Activated CD4-positive, alpha-beta T cell treated with anti-CD3 and anti-CD28 coated beads, Interleukin-2, amount 10 ng/mL, durations not matched to agents 24 days and 14 days (primary cell): Measurements from ENCODE around the gene ETNK2. TPM values are rescaled to one million over a fixed set of nuclear protein-coding genes. Genes with fewer than 3 reads are reported as not detected.

Source experiments
- DNase-seq: peaks from one replicate; pipeline ENCODE4 v3.0.0; 2022
- H3K27ac Mint-ChIP-seq: one replicate; pipeline ENCODE4 v1.8.0; 2022; ENCODE audit warnings: mild to moderate bottlenecking, mixed read lengths
- H3K27me3 Mint-ChIP-seq: one replicate; pipeline ENCODE4 v1.8.0; 2022; ENCODE audit warnings: mixed read lengths
- H3K36me3 Mint-ChIP-seq: one replicate; pipeline ENCODE4 v1.8.0; 2022; ENCODE audit warnings: low read depth, mild to moderate bottlenecking, mixed read lengths
- H3K4me1 Mint-ChIP-seq: one replicate; pipeline ENCODE4 v1.8.0; 2021; ENCODE audit warnings: mixed read lengths
- H3K4me3 Mint-ChIP-seq: one replicate; pipeline ENCODE4 v1.8.0; 2022; ENCODE audit warnings: mild to moderate bottlenecking, moderate library complexity, mixed read lengths
- H3K9me3 Mint-ChIP-seq: one replicate; pipeline ENCODE4 v1.8.0; 2021; ENCODE audit warnings: mixed read lengths
- intact Hi-C: fragments of 100-400 bp; cut with micrococcal nuclease; formaldehyde crosslinking; loops from one replicate; pipeline ENCODE4 v1.15.1; 2023
- total RNA-seq: library from RNA; stranded (reverse); gene quantifications from 2 replicates; pipeline ENCODE4 v1.2.3, GENCODE V29; 2022

ETNK2 gene
- total RNA-seq, 1 donor from 2014 or later: not detected

DNA sequence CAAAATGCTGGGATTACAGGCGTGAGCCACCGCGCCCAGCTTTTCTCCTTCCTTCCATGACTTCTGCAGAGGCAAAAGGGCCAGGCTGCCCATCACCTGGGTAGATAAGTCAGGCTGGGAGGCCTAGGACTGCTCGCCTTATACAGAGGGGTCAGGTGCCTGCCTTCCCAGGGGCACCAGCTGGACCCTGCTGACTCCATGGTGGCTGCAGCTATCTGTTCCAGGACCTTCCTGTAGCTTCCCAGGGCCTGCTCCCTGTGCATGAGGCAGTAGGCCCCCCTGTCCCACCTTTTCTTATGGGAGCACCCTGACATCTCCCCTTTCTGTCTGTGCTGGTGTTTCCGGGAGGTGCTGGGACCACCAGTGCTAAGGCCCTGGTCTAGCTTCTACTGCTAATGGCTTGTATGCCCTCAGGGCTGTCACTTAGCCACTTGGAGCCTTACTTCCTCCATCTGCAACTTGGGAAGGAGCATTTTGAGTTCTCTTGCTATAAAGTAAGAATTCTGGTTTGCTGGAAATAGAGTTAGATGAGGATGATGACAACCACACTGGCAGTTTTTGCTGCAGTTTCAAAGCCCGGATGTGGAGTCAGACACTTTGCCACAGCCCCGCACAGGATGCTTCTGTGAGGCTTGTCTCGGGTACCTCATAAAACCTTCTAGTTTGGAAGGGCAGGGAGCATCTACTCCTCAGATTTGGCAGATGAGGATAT lies 64.5 kb downstream of the ETNK2 start:
- Mint-ChIP-seq H3K4me1 (no peaks in the 10 kb centered on the region), H3K36me3 (no peaks in the 10 kb centered on the region), H3K9me3 (no peaks in the 10 kb centered on the region), H3K4me3 (no peak overlapping the region), H3K27ac (no peak overlapping the region), H3K27me3 (peaks cover 2% of the 10 kb centered on the region)
- intact Hi-C loops: no loop called here
- DNase-seq: no peak

DNA sequence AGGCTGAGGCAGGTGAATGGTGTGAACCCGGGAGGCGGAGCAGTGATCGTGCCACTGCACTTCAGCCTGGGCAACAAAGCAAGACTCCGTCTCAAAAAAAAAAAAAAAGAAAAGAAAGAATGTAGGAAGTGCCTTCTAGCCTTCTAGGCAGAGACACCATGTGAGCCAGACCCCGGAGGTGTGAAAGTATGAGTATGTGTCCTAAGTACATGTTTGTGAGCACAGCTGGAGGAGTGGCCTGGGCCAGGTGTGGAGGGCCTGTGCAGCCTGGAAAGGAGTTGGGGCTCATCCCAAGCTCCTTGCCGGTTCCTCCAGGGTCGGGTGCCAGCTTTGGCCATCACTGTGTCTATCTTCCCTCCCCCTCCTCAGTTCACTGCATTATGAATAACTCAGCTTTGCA lies 66.0 kb downstream of the ETNK2 start:
- Mint-ChIP-seq H3K9me3 (no peaks in the 10 kb centered on the region), H3K27me3 (peaks cover 2% of the 10 kb centered on the region), H3K36me3 (no peaks in the 10 kb centered on the region), H3K27ac (no peak overlapping the region), H3K4me3 (no peak overlapping the region), H3K4me1 (no peaks in the 10 kb centered on the region)
- DNase-seq: no peak
- intact Hi-C loops: no loop called here

DNA sequence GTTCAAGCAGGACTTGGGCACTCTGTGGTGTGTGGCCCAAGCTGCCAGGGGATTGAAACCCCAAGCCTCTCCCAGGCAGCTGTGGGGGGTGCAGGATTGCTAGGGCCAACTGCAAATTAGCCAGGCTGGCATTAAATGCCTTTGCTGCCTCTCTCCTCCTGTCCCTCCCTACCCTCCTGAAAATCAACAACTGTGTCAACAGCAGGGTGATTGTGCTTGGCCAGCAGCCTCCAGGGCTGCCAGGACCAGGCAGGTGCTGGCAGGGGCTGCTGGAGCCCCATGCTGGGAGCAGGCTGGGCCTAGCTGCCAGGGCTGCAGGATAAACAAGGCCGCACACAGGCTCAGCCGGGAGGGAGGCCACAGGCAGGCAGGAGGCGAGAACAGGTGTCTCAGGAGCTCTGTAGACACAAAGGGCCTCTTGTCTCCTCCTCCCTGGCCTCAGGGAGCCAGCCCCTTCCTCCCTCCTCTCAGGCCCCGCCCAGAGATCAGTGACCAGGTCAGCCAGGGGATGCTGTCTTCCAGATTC lies 67.5 kb downstream of the ETNK2 start:
- Mint-ChIP-seq H3K36me3 (no peaks in the 10 kb centered on the region), H3K4me3 (no peak overlapping the region), H3K27me3 (peaks cover 2% of the 10 kb centered on the region), H3K9me3 (no peaks in the 10 kb centered on the region), H3K27ac (no peak overlapping the region), H3K4me1 (no peaks in the 10 kb centered on the region)
- no peak for DNase-seq
- intact Hi-C loops: no loop called here

DNA sequence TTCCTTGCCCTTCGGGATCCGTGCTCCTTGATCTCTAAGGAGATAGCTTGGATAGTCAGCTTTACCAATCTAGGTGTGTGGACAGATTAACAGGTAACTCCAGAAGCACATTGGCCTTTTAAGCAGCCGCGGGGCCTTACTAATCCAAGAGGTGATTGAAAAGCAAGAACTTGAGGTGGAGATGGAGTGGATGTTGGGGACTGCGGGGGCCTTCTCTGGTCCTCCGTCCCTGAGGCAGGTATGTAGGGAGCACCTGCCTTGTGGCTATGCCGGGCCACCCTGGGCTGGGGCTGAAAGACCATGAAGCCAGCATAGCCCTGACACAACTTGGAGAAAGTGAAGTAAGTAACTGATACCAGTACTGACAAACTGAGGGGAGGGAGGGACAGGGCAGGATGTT lies 68.4 kb downstream of the ETNK2 start:
- DNase-seq: no peak
- intact Hi-C loops: no loop called here
- peaks cover 5% of the 10 kb centered on the region for H3K27me3 Mint-ChIP-seq
- H3K9me3 Mint-ChIP-seq: no peaks in the 10 kb centered on the region
- no peaks in the 10 kb centered on the region for H3K4me1 Mint-ChIP-seq
- no peak overlapping the region for H3K4me3 Mint-ChIP-seq
- no peak overlapping the region for H3K27ac Mint-ChIP-seq
- no peaks in the 10 kb centered on the region for H3K36me3 Mint-ChIP-seq

DNA sequence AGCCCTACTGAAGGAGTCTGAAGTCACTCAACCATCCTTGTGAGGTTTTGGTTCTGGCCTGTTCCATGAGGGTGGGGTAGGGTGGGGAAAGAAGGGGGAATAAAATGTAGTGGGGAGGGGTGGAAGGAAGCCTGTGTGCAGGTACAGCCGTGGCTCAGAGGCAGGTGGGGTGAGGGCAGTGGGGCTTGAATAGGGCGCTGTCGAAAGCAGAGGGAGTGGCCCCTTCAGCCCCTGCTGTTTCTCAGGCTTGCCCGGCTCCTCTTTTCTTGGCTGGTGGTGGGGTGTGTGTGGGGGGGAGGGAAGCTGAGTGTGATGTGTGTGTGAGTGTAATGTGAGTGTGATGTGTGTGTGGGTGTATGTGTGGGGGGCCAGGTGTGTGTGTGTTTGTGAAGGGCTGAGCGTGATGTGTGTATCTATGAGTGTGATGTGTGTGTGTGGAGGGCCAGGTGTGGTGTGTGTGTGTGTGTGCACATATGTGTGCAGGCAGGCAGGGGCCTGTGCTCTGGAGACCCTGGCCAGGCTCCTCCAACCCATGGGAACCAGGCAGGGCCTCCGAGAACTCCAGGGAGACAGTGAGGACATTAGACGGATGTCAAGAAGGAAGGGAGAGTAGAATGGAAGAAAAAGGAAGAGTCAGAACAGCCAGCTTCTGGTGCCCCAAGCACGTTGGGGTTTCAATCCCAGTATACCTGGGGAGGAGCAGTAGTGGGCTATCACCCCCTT lies 69.9 kb downstream of the ETNK2 start:
- H3K9me3 Mint-ChIP-seq: no peaks in the 10 kb centered on the region
- no peaks in the 10 kb centered on the region for H3K36me3 Mint-ChIP-seq
- peaks cover 16% of the 10 kb centered on the region for H3K27me3 Mint-ChIP-seq
- no peak for DNase-seq
- intact Hi-C loops: no loop called here
- no peak overlapping the region for H3K27ac Mint-ChIP-seq
- H3K4me1 Mint-ChIP-seq: no peaks in the 10 kb centered on the region
- no peak overlapping the region for H3K4me3 Mint-ChIP-seq

DNA sequence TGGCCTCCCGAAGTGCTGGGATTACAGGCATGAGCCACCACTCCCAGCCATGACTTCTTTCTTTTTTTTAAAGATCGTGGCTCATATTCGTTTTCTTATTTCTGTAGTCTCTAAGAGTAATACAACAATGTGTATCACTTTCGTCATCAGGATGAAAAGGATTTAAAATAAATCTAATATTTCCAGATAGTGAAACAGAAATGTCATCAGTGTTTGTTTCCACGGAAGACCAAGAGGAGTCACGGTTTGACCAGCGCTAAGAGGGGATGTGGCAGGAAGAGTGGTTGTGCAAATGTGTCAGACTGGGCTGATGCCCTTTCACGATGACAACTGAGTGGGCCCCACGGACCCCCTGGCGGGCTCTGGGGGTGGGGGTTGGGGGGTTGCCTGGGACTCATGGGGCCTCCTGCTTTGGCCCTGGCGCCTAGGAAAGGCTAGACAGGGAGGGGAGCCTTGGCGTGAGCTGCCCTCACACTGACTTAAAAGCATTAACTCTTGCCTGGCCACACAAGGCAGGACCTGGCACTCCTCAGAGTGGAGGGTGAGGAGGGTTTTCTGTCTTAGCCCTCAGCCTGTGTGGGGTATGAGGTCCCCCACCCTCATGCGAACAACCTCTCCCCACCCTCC lies 70.6 kb downstream of the ETNK2 start:
- DNase-seq: no peak
- Mint-ChIP-seq H3K9me3 (no peaks in the 10 kb centered on the region), H3K27ac (no peak overlapping the region), H3K4me3 (no peak overlapping the region), H3K4me1 (no peaks in the 10 kb centered on the region), H3K27me3 (peaks cover 22% of the 10 kb centered on the region), H3K36me3 (no peaks in the 10 kb centered on the region)
- intact Hi-C loops: no loop called here

Other genes with a start within 250 kb of the ETNK2 start
- 0.17 TPM in 1 of 2 replicates, not detected in the other for gene SOX13, start 78.9 kb downstream of the ETNK2 start, total RNA-seq
- not detected in 2 replicates for gene REN, start 14.3 kb upstream of the ETNK2 start, total RNA-seq
- gene KISS1, start 44.4 kb upstream of the ETNK2 start, total RNA-seq: not detected in 2 replicates
- not detected in 2 replicates for gene GOLT1A, start 61.9 kb upstream of the ETNK2 start, total RNA-seq
- 0.07 and 0.47 TPM in 2 replicates for gene PLEKHA6, start 207.9 kb upstream of the ETNK2 start, total RNA-seq